Neural cell (in vitro differentiated cells): ENCODE results near the gene ARHGAP25. TPM values are rescaled to one million over a fixed set of nuclear protein-coding genes. Genes with fewer than 3 reads are reported as not detected.

Source experiments
- H2AFZ ChIP-seq: fragments of 200-600, 300-800 bp; sonication (generic), shearing (Covaris generic); 2 replicates; pipeline ENCODE4 v1.6.0; 2014; ENCODE audit warnings: low read depth, mild to moderate bottlenecking, antibody characterized with exemption, low read length, moderate library complexity
- H3F3A ChIP-seq: fragments of 200-600 bp; shearing (Covaris generic); 2 replicates; pipeline ENCODE4 v1.6.1; 2016; ENCODE audit warnings: mild to moderate bottlenecking, moderate library complexity, mixed read lengths, antibody characterized with exemption, low read length; ENCODE audit not compliant: insufficient read depth, poor library complexity, severe bottlenecking
- H3K27ac ChIP-seq: fragments of 200-600, 300-800 bp; sonication (generic), shearing (Covaris generic); 2 replicates; pipeline ENCODE4 v1.5.1; 2014; ENCODE audit warnings: mild to moderate bottlenecking, low read length, moderate library complexity
- H3K27me3 ChIP-seq: fragments of 300-800, 200-600 bp; sonication (generic), shearing (Covaris generic); 2 replicates; pipeline ENCODE4 v1.6.0; 2014; ENCODE audit warnings: mild to moderate bottlenecking, low read depth, low read length, moderate library complexity; ENCODE audit not compliant: insufficient read depth
- H3K36me3 ChIP-seq: fragments of 300-800, 200-600 bp; sonication (generic), shearing (Covaris generic); 2 replicates; pipeline ENCODE4 v1.5.1; 2014; ENCODE audit warnings: mild to moderate bottlenecking, antibody characterized with exemption, low read length, moderate library complexity; ENCODE audit not compliant: insufficient read depth
- H3K4me2 ChIP-seq: fragments of 300-800, 200-600 bp; sonication (generic), shearing (Covaris generic); 2 replicates; pipeline ENCODE4 v1.6.0; 2014; ENCODE audit warnings: mild to moderate bottlenecking, low read length
- H3K4me3 ChIP-seq: fragments of 300-800, 200-600 bp; sonication (generic), shearing (Covaris generic); 2 replicates; pipeline ENCODE4 v1.5.1; 2014; ENCODE audit warnings: mild to moderate bottlenecking, low read length, moderate library complexity
- H3K79me2 ChIP-seq: fragments of 200-600 bp; shearing (Covaris generic); replicated peaks from 2 replicates; pipeline ENCODE4 v1.6.0; 2014; ENCODE audit warnings: mild to moderate bottlenecking, low read length, moderate library complexity; ENCODE audit not compliant: insufficient read depth
- H3K9ac ChIP-seq: fragments of 300-800, 200-600 bp; sonication (generic), shearing (Covaris generic); 2 replicates; pipeline ENCODE4 v1.6.1; 2016; ENCODE audit warnings: mild to moderate bottlenecking, low read length, mixed read lengths
- H3K9me2 ChIP-seq: fragments of 200-600 bp; shearing (Covaris generic); 2 replicates; pipeline ENCODE4 v1.6.1; 2016; ENCODE audit warnings: mild to moderate bottlenecking, low read length, mixed read lengths; ENCODE audit not compliant: insufficient read depth
- H3K9me3 ChIP-seq: fragments of 200-600, 300-800 bp; sonication (generic), shearing (Covaris generic); 2 replicates; pipeline ENCODE4 v1.6.1; 2016; ENCODE audit warnings: mild to moderate bottlenecking, mixed run types, low read length, moderate library complexity, mixed read lengths
- H4K20me1 ChIP-seq: fragments of 200-600 bp; shearing (Covaris generic); 2 replicates; pipeline ENCODE4 v1.6.1; 2016; ENCODE audit warnings: mild to moderate bottlenecking, mixed run types; ENCODE audit not compliant: insufficient read depth
- EP300 ChIP-seq: fragments of 450-650 bp; conservative IDR thresholded peaks from 2 replicates; pipeline ENCODE4 v1.6.1; 2014; ENCODE audit warnings: antibody characterized with exemption, mild to moderate bottlenecking, moderate library complexity; ENCODE audit not compliant: poor library complexity, severe bottlenecking
- EZH2 ChIP-seq: fragments of 200-600, 300-800 bp; shearing (Covaris generic), sonication (generic); IDR thresholded peaks from 2 replicates; pipeline ENCODE4 v1.6.1; 2014; ENCODE audit warnings: antibody characterized with exemption, low read length, borderline replicate concordance, mild to moderate bottlenecking; ENCODE audit not compliant: insufficient read depth, poor library complexity, severe bottlenecking
- MXI1 ChIP-seq: fragments of 450-650 bp; conservative IDR thresholded peaks from 2 replicates; pipeline ENCODE4 v1.6.1; 2014; ENCODE audit warnings: antibody characterized with exemption, mild to moderate bottlenecking; ENCODE audit not compliant: poor library complexity, severe bottlenecking
- POLR2AphosphoS5 ChIP-seq: IDR thresholded peaks from 2 replicates; pipeline ENCODE4 v1.6.1; 2012
- RAD21 ChIP-seq: fragments of 450-650 bp; conservative IDR thresholded peaks from 2 replicates; pipeline ENCODE4 v1.6.1; 2014; ENCODE audit warnings: antibody characterized with exemption, mild to moderate bottlenecking, moderate library complexity
- SMC3 ChIP-seq: fragments of 450-650 bp; conservative IDR thresholded peaks from 2 replicates; pipeline ENCODE4 v1.6.1; 2014; ENCODE audit warnings: antibody characterized with exemption, mild to moderate bottlenecking, moderate library complexity; ENCODE audit not compliant: poor library complexity
- TAF1 ChIP-seq: IDR thresholded peaks from 2 replicates; pipeline ENCODE4 v1.6.1; 2012; ENCODE audit warnings: low read depth
- polyA plus RNA-seq: library from polyadenylated mRNA; depleted of rRNA; stranded (reverse); fragments of >200 nt; gene quantifications from 2 replicates; pipeline ENCODE4 v1.2.3, GENCODE V29; 2014
- TF ChIP-seq, protein P1 (sequence below): IDR thresholded peaks from 2 replicates; pipeline ENCODE4 v1.6.1; 2012; ENCODE audit warnings: borderline replicate concordance
- TF ChIP-seq, protein P2 (sequence below): fragments of 450-650 bp; IDR thresholded peaks from 2 replicates; pipeline ENCODE4 v1.5.1; 2014; ENCODE audit warnings: antibody characterized with exemption, mild to moderate bottlenecking, moderate library complexity; ENCODE audit not compliant: poor library complexity, severe bottlenecking

ARHGAP25 gene
- polyA plus RNA-seq, 1 donor from 2014 or later, result not detected

- no peaks in the 10 kb centered on the region for H4K20me1 ChIP-seq
- TF ChIP-seq, protein P1, sequence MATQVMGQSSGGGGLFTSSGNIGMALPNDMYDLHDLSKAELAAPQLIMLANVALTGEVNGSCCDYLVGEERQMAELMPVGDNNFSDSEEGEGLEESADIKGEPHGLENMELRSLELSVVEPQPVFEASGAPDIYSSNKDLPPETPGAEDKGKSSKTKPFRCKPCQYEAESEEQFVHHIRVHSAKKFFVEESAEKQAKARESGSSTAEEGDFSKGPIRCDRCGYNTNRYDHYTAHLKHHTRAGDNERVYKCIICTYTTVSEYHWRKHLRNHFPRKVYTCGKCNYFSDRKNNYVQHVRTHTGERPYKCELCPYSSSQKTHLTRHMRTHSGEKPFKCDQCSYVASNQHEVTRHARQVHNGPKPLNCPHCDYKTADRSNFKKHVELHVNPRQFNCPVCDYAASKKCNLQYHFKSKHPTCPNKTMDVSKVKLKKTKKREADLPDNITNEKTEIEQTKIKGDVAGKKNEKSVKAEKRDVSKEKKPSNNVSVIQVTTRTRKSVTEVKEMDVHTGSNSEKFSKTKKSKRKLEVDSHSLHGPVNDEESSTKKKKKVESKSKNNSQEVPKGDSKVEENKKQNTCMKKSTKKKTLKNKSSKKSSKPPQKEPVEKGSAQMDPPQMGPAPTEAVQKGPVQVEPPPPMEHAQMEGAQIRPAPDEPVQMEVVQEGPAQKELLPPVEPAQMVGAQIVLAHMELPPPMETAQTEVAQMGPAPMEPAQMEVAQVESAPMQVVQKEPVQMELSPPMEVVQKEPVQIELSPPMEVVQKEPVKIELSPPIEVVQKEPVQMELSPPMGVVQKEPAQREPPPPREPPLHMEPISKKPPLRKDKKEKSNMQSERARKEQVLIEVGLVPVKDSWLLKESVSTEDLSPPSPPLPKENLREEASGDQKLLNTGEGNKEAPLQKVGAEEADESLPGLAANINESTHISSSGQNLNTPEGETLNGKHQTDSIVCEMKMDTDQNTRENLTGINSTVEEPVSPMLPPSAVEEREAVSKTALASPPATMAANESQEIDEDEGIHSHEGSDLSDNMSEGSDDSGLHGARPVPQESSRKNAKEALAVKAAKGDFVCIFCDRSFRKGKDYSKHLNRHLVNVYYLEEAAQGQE, result no peak
- no peak for TF ChIP-seq MXI1
- no peak for TF ChIP-seq POLR2AphosphoS5
- TF ChIP-seq SMC3, result no peak
- TF ChIP-seq TAF1, result no peak
- no peak for TF ChIP-seq RAD21
- TF ChIP-seq, protein P2, sequence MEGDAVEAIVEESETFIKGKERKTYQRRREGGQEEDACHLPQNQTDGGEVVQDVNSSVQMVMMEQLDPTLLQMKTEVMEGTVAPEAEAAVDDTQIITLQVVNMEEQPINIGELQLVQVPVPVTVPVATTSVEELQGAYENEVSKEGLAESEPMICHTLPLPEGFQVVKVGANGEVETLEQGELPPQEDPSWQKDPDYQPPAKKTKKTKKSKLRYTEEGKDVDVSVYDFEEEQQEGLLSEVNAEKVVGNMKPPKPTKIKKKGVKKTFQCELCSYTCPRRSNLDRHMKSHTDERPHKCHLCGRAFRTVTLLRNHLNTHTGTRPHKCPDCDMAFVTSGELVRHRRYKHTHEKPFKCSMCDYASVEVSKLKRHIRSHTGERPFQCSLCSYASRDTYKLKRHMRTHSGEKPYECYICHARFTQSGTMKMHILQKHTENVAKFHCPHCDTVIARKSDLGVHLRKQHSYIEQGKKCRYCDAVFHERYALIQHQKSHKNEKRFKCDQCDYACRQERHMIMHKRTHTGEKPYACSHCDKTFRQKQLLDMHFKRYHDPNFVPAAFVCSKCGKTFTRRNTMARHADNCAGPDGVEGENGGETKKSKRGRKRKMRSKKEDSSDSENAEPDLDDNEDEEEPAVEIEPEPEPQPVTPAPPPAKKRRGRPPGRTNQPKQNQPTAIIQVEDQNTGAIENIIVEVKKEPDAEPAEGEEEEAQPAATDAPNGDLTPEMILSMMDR, result no peak
- no peak for TF ChIP-seq EP300
- no peak for TF ChIP-seq EZH2
- H3K9me2 ChIP-seq, result no peaks in the 10 kb centered on the region
- no peak overlapping the region for H3K4me3 ChIP-seq
- H3K79me2 ChIP-seq, result no peaks in the 10 kb centered on the region
- H3F3A ChIP-seq, result no peaks in the 10 kb centered on the region
- no peak overlapping the region for H3K27ac ChIP-seq
- no peaks in the 10 kb centered on the region for H3K27me3 ChIP-seq
- no peaks in the 10 kb centered on the region for H3K36me3 ChIP-seq
- H2AFZ ChIP-seq, result no peak overlapping the region
- H3K9ac ChIP-seq, result no peak overlapping the region
- no peaks in the 10 kb centered on the region for H3K9me3 ChIP-seq
- H3K4me2 ChIP-seq, result no peak overlapping the region
Observed at GRCh38 chr2:68721482-68722101, 13.0 kb upstream of the ARHGAP25 start.

DNA sequence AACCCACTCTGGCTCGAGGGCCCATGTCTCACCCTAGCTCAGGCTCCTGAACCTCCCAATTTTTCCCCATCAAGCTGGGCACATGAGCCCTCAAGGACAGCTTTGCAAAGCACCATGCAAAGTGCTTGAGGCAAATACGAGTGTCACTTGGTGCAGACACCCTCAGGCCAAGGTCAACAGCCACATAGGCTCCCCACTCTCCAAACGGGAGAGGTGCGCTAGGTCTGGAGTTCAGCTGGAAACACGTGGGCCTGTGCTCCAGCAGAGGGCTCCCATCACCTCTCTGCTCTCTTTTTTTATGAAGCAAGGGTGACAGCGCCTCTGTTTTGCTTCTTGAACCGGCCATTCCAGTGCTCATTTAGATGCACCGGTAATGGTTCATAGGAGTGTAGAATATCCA, 11.9 kb upstream of the ARHGAP25 start:
- Histone ChIP-seq H3K27me3 (no peaks in the 10 kb centered on the region), H4K20me1 (no peaks in the 10 kb centered on the region), H3K9me3 (no peaks in the 10 kb centered on the region), H3K4me2 (no peak overlapping the region), H3K9me2 (no peaks in the 10 kb centered on the region), H3K79me2 (no peaks in the 10 kb centered on the region), H3K9ac (no peak overlapping the region), H3F3A (no peaks in the 10 kb centered on the region), H2AFZ (no peak overlapping the region), H3K36me3 (no peaks in the 10 kb centered on the region), H3K27ac (no peak overlapping the region), H3K4me3 (no peak overlapping the region)
- TF ChIP-seq MXI1, result no peak
- TF ChIP-seq, protein P1, result no peak
- no peak for TF ChIP-seq EP300
- no peak for TF ChIP-seq EZH2
- TF ChIP-seq TAF1, result no peak
- no peak for TF ChIP-seq RAD21
- TF ChIP-seq, protein P2, result no peak
- TF ChIP-seq POLR2AphosphoS5, result no peak
- no peak for TF ChIP-seq SMC3
